Measurements from ENCODE around the gene TBC1D8.
"Not testable (repeated sequence)": the region's sequence is repeated elsewhere in the genome, so short reads cannot be mapped to it uniquely, and the experiment has no call there.

Gene TBC1D8

DNA sequence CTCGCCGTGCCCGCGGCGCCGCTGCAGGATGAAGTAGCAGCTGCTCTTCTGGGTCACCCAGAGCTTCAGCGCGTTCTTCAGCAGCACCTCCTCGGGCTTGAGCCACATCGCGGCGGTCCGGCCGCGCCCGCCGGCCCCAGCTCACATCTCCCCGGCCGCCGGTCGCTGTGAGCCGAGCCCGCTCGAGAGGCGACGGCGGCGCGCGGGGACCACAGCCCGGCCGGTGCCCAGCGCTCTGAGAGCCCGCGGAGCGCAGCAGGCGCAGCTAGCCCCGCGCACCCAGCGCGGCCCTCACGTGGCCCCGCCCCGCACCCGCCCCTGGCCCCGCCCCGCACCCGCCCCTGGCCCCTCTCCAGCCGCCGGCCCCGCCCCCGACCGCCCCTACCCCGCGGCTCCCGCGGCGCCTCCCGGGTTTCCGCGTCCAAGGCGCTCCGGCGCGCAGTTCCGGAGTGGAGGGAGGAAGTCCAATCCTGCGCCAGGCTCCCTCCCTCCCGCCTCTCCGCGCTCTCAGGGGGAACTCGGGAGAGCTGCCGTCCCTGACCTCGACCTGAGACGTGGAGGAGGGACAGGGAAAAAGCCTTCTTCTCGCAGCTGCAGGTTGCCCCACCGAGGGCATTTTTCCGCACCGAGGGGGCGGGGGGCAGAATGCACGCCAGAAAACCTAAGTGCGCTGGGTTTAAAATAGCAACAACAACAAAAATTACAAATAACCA lies at the start of gene TBC1D8:
TBC1D8 (minus strand) TSS at position 237 of the 713 bp plus-strand sequence; CDS start at position 108, 129 bp downstream.
- DNase-seq (ENCODE audit: low read depth), result no peak

DNA sequence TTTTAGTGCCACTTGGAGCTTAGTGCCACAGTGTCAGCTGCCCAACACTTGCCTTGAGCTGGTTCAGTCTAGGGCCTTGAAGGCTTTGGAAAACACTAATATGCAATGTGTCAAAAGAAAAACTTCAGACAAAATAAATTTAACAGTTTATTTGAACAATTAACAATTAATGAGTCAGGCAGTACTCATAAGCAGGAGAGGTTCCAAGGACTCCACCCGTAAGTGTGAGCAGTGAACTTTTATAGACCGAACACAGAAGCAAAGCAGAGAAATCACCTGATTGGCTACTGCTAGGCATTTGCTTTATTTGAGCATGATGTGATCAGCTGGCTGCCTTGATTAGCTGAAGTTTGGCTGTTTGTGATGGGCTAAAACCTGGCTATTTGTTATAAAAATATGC lies 49.5 kb upstream of the TBC1D8 start:
- DNase-seq (ENCODE audit: low read depth), result no peak
- no peak overlapping the region for H3K4me3 ChIP-seq (ENCODE audit: low read depth, low read length)

More for the DNA sequence above, at the start of gene TBC1D8:
- peak within 1 kb of the TSS; percentile 69 for H3K4me3 ChIP-seq (ENCODE audit: low read depth, low read length)

DNA sequence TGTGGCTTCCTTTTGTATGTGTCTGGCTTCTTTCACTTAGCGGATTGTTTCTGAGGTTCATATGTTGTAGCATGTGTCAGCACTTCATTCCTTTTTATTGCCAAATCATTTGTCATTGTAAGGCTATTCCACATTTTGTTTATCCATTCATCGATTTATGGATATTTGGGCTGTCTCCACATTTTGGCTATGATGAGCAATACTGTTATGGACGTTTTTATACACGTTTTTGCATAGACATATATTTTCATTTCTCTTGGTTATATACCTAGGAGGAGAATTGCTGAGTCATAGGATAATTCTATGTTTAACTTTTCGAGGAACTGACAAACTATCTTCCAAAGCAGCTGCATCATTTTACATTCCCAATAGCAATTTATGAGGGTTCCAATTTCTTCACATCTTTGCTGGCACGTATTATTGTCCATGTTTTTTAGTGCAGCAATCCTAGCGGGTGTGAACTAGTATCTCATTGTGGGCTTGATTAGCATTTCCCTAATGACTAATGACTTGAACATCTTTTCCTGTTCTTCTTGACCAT lies 48.1 kb upstream of the TBC1D8 start:
- H3K4me3 ChIP-seq (ENCODE audit: low read depth, low read length), result no peak overlapping the region
- DNase-seq (ENCODE audit: low read depth), result peak; percentile 39

DNA sequence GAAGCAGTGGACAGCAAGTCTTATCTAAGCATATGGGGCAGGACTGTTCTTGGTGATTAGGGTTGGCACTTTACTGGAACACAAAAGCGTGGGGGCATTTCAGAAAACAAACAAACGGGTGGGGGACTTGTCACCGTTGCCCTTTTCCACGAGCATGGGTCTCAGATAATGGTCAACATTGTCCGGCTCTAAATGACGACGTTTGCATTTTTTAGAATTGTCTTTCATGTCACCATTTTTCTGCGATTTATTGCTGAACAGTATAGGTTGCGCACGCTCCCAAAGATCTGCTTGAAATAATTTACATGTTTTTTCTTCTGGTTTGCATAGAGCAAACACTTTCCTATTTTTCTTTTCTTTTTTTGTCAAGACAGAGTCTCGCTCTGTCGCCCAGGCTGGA lies 46.6 kb upstream of the TBC1D8 start:
- DNase-seq (ENCODE audit: low read depth), result no peak
- H3K4me3 ChIP-seq (ENCODE audit: low read depth, low read length), result no peak overlapping the region

DNA sequence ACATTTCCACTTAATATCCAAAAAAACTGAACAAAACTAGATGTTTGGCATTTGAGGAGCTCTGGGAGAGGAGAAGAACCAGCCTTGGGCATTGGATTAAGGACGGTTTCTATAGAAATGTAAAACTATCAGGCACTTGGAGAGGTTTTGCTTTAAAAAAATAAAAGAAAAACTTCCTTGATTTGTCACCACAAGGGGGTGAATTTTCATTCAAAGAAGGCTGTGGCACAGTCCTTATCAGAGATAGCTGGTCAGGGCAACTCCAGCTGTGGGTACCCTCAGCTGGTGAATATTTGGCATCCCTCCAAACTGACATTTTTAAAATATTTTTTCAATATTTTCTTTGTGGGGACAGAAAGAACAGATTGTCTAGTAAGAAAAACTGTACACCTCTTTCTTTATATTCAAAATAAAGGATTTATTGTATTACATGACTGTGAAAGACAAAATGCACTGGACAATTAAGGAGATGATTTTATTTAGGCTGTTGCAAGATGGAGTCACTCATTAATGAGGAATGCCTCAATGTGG lies 46.1 kb upstream of the TBC1D8 start:
- DNase-seq (ENCODE audit: low read depth), result no peak
- no peak overlapping the region for H3K4me3 ChIP-seq (ENCODE audit: low read depth, low read length)

DNA sequence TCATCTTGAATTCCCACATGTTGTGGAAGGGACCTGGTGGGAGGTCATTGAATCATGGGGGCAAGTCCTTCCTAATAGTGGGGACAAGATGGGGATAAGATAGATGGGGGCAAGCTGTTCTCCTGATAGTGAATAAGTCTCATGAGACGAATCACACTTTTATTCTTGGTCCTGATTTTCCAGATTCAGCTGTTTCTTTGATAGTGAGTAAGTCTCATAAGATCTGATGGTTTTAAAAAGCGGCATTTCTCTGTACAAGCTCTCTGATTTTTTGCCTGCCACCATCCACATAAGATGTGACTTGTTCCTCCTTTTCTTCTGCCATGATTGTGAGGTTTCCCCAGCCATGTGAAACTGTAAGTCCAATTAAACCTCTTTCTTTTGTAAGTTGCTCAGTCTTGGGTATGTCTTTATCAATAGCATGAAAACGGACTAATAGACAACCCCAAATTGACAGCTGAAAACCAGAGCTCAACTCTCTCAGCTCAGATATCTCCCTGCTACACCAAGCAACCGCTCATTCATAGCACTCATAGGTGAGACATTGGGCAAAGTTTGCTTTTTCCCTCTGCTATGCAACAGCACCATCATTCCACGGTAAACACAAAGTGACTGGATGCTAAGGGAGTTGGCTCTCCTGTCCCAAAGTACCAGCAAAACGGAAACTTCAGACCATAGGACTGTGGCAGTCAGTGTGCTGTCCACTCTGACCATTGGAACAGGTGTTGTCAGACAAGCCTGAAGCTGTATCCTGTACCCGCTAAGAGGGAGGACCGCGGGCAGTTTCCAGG lies 44.9 kb upstream of the TBC1D8 start:
- no peak overlapping the region for H3K4me3 ChIP-seq (ENCODE audit: low read depth, low read length)
- DNase-seq (ENCODE audit: low read depth), result no peak

DNA sequence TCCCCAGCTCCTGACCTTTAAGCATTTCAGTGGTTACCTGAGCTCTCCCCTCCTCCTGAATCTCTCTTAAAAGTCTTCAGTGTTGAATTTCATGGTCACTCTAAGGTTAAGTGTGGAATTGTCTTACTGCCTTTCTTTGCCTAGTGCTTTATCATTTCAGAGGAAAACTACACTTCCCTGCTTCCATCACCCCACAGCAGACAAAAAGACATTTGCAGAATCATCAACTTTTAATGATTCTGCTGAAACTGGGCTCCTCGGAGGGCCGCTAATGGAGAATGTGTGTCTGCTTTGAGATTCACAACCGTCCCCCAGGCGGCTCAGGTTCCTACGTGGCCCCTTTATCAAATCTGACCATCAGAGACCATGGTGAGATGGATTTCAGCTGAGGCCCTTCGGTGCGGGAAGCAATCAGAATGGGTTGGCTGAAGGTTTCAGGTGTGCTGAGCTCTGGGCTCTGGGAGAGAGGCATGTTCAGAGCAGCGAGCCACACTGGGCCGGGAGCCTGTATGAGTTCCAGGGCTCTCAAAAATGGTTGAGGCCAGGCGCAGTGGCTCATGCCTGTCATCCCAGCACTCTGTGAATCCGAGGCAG lies 41.9 kb upstream of the TBC1D8 start:
- no peak overlapping the region for H3K4me3 ChIP-seq (ENCODE audit: low read depth, low read length)
- DNase-seq (ENCODE audit: low read depth), result no peak

DNA sequence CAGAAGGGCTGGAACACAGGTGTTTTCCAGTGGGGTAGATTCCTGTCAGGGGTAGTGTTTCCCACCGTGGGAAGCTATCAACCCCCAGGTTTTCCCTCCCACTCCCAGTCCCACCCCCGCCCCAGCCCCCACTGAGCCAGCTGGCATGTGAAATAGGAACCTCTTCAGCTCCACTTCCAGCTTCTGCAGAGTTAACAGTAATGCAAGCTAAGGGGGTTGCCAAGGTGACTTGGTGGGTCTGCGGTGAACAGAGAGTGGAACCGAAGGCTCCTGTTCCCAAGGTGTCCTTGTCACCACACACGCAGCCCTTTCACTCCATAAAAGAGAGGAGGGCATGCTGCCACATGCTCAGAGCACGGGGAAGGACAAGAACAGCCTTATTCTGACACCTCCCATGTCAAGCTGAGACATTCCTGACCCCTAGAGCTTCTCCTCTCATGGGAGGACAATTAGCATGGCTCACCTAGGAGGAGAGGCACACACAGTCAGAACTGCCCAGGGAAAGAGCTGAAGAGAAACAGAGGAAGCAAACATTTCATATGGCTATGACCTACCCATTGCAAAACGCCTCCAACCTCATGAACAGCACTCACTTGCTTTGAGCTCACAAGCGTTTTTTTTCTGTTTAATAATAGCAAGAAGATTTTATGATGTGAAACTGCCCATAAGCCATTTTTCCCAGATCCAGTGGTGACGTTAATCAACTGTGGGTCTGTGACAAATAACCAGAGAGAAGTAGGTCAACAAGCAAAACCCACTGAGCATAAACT lies 39.8 kb upstream of the TBC1D8 start:
- DNase-seq (ENCODE audit: low read depth), result no peak
- H3K4me3 ChIP-seq (ENCODE audit: low read depth, low read length), result no peak overlapping the region

DNA sequence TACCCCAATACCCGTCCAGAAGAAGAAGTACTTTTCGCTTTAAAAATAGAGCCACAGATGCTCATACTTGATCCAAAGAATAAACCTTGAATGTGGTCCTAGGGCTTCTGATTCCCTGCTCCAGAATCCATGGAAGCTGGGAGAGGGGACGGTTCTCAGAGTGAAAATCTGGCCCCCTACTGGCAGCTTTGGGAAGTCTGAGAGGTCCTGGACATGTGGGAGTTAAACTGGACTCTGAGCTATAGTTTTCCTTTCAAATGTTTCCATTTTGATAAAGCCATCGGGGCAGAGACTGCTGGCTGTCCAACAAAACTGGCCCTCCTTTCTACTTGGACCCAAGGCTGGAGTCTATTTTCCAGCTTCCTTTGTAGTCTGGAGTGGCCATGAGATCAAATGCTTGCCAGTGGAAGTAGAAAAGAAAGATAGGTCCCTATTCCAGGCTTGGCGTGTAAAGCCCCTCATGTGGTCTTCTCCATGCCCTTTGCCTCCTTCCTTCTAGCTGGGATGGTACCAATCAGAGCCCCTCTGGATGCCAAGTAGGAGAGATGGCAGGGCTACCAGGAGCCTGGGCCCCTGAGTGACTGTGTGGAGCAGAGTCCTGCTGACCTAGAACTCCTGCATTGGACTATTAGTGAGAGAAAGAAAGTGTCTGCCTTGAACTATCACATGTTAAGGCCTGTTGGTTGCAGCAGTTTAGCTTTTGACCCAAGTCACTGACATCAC lies 37.7 kb upstream of the TBC1D8 start:
- H3K4me3 ChIP-seq (ENCODE audit: low read depth, low read length), result no peak overlapping the region
- DNase-seq (ENCODE audit: low read depth), result no peak

DNA sequence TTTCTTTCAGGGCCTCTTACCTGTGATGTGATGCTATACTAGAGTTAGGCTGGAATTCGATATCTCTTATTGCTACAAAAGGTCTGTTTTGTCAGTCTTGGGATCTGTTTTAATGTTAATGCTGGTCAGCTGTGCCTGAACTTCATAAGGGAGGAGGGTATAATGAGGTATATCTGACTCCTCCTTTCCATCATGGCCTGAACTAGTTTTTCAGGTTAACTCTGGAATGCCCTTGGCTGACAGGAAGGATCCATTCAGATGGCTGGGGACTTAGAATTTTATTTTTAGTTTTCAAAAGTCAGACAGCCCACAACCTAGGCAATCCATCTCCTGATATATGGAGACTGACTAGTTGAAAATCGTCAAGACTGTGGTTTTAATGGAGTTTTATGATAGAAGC lies 35.9 kb upstream of the TBC1D8 start:
- no peak for DNase-seq (ENCODE audit: low read depth)
- no peak overlapping the region for H3K4me3 ChIP-seq (ENCODE audit: low read depth, low read length)

DNA sequence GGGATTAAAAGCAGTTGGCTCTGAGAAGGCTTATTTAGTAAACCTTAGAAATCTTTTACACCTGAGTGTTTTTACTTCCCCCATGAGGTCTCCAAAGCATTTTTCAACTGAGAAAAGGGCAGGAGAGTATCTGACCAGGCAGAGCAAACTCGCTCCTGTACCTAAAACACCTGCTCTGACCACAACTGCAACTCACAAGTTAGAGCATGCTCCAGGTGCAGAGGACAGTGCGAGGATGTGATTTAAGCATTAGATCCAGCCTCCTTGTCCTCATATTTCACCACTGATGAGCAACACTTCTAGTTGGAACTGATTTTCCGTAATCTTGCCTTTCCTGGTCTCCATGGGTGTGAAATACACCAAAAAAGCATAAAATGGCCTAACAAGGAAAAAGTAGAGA lies 34.5 kb upstream of the TBC1D8 start:
- H3K4me3 ChIP-seq (ENCODE audit: low read depth, low read length), result no peak overlapping the region
- DNase-seq (ENCODE audit: low read depth), result no peak

DNA sequence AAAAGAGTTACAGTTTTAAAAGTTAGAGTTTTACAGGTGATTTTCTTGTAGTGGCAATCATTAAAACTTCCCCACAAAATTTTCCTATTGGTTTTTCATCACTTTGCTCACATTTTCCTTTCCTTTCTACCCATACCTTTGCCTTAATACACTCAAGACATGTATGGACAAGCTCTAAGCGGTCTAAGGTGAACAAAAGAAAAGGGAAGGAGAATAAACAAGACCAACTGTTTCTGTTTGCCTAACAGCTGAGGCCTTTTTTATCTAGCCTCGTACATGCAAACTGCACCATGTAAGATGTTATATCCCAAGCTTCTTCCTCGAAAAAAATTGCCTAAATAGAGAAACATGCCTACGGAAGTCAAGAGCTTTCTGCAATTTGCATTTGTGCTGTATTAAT lies 33.9 kb upstream of the TBC1D8 start:
- no peak for DNase-seq (ENCODE audit: low read depth)
- no peak overlapping the region for H3K4me3 ChIP-seq (ENCODE audit: low read depth, low read length)

DNA sequence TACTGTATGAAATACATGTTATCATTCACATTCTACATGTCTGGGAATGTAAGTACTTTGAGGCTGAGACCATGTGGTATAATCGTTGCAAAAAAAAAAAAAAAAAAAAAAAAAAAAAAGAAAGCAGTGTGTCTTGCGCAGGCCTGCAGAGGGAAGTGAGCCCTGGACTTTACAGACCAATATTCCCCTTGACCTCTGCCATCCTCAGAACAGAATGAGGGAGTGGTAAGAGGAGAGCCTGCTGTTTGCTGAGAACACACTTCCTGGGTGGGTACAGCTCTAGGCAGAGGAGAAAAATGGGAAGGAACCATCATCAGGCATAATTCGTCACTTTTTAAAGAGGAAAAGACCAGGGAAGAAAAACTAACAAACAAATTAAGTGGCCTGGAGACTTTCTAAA lies 28.8 kb upstream of the TBC1D8 start:
- DNase-seq (ENCODE audit: low read depth), result no peak
- no peak overlapping the region for H3K4me3 ChIP-seq (ENCODE audit: low read depth, low read length)

DNA sequence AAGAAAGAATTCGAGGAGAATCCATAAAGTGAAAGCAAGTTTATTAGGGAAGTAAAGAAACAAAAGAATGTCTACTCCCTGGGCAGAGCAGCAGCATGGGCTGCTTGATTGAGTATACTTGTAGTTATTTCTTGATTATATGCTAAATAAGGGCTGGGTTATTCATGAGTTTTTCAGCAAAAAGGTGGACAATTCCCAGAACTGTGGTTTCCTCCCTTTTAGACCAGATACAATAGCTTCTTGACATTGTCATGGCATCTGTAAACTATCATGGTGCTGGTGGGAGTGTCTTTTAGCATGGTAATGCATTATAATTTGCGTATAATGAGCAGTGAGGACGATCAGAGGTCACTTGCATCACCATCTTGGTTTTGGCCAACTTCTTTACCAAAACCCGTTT lies 25.6 kb upstream of the TBC1D8 start:
- DNase-seq (ENCODE audit: low read depth), result no peak
- no peak overlapping the region for H3K4me3 ChIP-seq (ENCODE audit: low read depth, low read length)

DNA sequence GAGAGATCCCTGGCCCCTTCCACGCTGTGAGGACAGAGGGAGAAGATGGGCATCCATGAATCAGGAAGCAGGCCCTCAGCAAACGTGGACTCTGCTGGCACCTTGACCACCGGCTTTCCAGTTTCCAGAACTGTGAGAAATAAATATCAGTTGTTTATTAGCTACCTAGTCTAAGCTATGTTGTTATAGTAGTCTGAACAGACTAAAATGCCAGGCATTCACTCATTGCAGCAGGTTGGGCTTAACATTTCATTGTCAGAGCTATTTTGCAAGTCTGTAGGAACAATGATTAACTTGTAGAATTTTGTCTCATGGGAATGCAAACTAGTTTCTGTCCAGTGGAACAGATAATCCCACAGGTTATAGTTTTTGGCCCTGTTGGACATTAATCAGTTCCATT lies 24.8 kb upstream of the TBC1D8 start:
- no peak for DNase-seq (ENCODE audit: low read depth)
- no peak overlapping the region for H3K4me3 ChIP-seq (ENCODE audit: low read depth, low read length)

DNA sequence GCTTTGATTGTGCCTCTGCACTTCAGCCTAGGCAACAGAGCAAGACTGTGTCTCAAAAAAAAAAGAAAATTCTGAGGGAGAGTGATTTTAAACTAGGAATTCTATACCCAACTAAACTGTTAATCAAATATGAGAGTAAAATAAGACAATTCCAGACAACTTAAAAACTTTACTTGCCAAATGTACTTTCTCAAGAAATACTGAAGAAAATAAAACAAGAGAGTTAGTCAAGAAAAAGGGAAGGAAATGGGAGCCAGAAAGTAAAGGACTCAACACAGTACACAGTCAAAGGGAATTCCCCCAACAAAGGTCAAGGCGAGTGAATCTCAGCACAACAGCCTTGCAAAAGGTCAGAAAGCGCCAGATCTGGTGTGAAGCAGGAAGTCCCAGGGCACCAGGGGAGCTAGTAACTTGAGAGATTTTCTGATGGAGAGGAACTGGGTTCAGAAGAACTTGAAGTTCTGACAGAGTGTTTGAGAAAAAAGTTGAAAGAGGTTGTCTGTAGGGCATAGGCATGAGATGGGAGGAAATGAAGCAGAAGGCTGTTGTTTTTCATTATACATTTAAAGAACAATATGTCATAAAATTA lies 22.6 kb upstream of the TBC1D8 start:
- DNase-seq (ENCODE audit: low read depth), result no peak
- no peak overlapping the region for H3K4me3 ChIP-seq (ENCODE audit: low read depth, low read length)

DNA sequence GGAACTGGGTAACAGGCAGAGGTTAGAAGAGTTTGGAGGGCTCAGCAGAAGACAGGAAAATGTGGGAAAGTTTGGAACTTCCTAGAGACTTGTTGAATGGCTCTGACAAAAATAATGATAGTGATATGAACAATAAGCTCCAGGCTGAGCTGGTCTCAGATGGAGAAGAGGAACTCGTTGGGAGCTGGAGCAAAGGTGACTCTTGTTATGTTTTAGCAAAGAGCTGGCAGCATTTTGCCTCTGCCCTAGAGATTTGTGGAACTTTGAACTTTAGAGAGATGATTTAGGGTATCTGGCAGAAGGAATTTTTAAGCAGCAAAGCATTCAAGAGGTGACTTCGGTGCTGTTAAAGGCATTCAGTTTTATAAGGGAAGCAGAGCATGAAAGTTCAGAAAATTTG lies 18.6 kb upstream of the TBC1D8 start:
- DNase-seq (ENCODE audit: low read depth); H3K4me3 ChIP-seq (ENCODE audit: low read depth, low read length): not testable (repeated sequence)

DNA sequence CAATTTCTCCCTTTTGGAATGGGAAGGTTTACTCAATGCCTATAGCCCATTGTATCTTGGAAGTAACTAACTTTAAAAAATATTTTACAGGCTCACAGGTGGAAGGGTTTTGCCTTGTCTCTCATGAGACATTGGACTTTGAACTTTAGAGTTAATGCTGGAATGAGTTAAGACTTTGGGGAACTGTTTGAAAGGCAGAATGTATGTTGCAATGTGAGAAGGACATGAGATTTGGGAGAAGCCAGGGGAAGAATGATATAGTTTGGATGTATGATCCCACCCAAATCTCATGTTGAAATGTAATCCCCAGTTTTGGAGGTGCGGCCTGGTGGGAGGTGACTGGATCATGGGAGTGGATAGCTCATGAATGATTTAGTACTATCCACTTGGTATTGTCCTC lies 17.5 kb upstream of the TBC1D8 start:
- no peak for DNase-seq (ENCODE audit: low read depth)
- no peak overlapping the region for H3K4me3 ChIP-seq (ENCODE audit: low read depth, low read length)

Measured in skeletal muscle cell (primary cell).